SK-N-SH (cell line): ENCODE measurements around the gene LCE7A.

Experiments
- ELF1 ChIP-seq: IDR thresholded peaks from 2 replicates; pipeline ENCODE4 v1.4.0; 2012
- EZH2phosphoT487 ChIP-seq: fragments of 200-600 bp; sonication (generic); IDR thresholded peaks from 2 replicates; pipeline ENCODE4 v1.6.1; 2017; ENCODE audit warnings: low read depth, mixed run types, mild to moderate bottlenecking, antibody characterized with exemption, moderate library complexity, borderline replicate concordance
- FOXM1 ChIP-seq: IDR thresholded peaks from 2 replicates; pipeline ENCODE4 v1.4.0; 2012; ENCODE audit warnings: low read depth, mild to moderate bottlenecking
- NFIC ChIP-seq: IDR thresholded peaks from 2 replicates; pipeline ENCODE4 v1.4.0; 2012; ENCODE audit warnings: borderline replicate concordance
- POLR2AphosphoS5 ChIP-seq: IDR thresholded peaks from 2 replicates; pipeline ENCODE4 v1.6.1; 2012; ENCODE audit warnings: low read depth, low read length
- RAD21 ChIP-seq: IDR thresholded peaks from 2 replicates; pipeline ENCODE4 v1.6.1; 2012; ENCODE audit warnings: mild to moderate bottlenecking, low read length
- RXRA ChIP-seq: IDR thresholded peaks from 2 replicates; pipeline ENCODE4 v1.4.0; 2012; ENCODE audit warnings: low read depth, mild to moderate bottlenecking, borderline replicate concordance
- SIN3A ChIP-seq: IDR thresholded peaks from 2 replicates; pipeline ENCODE4 v1.6.1; 2012; ENCODE audit warnings: low read depth, mild to moderate bottlenecking, low read length, moderate library complexity, borderline replicate concordance
- TCF12 ChIP-seq: IDR thresholded peaks from 2 replicates; pipeline ENCODE4 v1.4.0; 2012
- TEAD4 ChIP-seq: IDR thresholded peaks from 2 replicates; pipeline ENCODE4 v1.4.0; 2012; ENCODE audit warnings: mild to moderate bottlenecking, borderline replicate concordance; ENCODE audit not compliant: insufficient read depth
- YY1 ChIP-seq: IDR thresholded peaks from 2 replicates; pipeline ENCODE4 v1.4.0; 2012; ENCODE audit warnings: low read depth, mild to moderate bottlenecking
- TF ChIP-seq, protein P1 (sequence below): fragments of 200-600 bp; sonication (generic); IDR thresholded peaks from 2 replicates; pipeline ENCODE4 v1.6.1; 2017; ENCODE audit warnings: antibody characterized with exemption, mild to moderate bottlenecking, moderate library complexity
- TF ChIP-seq, protein P2 (sequence below): IDR thresholded peaks from 2 replicates; pipeline ENCODE4 v1.4.0; 2012; ENCODE audit warnings: low read depth, borderline replicate concordance
- TF ChIP-seq, protein P3 (sequence below): IDR thresholded peaks from 2 replicates; pipeline ENCODE4 v1.4.0; 2012; ENCODE audit warnings: low read depth, borderline replicate concordance

DNA sequence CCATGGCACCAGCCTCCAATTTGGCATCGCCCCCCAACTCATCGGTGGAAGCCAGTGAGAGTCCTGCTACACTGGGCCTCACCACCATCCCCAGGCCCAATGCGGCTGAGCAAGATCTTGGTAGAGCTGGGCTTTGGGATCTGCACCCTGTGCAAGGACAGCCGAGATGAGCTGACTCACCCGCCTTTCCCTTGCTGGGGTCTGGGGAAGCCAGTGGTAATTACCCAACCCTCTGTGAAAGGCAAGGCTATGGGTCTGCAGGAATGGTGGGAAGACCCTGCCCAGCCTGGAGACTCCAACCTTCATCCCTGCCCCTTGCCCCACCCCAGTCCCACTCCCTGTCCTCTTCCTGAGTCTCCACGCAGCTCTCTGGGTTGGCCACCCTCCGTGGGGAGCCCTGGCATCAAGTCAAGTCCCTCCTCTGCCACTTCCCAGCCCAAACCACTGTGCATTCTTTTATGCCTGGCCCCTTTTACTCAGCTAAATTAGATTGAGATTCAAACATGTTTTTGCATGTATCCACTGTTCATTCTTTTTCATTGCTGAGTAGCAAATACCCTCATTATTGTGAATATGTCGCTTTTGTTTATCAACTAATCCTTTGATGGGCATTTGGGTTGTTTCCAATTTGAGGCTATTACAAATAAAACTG, 27.1 kb downstream of the LCE7A start:
- TF ChIP-seq, protein P1, sequence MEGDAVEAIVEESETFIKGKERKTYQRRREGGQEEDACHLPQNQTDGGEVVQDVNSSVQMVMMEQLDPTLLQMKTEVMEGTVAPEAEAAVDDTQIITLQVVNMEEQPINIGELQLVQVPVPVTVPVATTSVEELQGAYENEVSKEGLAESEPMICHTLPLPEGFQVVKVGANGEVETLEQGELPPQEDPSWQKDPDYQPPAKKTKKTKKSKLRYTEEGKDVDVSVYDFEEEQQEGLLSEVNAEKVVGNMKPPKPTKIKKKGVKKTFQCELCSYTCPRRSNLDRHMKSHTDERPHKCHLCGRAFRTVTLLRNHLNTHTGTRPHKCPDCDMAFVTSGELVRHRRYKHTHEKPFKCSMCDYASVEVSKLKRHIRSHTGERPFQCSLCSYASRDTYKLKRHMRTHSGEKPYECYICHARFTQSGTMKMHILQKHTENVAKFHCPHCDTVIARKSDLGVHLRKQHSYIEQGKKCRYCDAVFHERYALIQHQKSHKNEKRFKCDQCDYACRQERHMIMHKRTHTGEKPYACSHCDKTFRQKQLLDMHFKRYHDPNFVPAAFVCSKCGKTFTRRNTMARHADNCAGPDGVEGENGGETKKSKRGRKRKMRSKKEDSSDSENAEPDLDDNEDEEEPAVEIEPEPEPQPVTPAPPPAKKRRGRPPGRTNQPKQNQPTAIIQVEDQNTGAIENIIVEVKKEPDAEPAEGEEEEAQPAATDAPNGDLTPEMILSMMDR: no peak
- TF ChIP-seq POLR2AphosphoS5 (no peak), ELF1 (no peak), NFIC (peak; percentile 46; the same call in 1 of the 2 replicates), FOXM1 (no peak), RAD21 (no peak), EZH2phosphoT487 (no peak), YY1 (no peak), SIN3A (no peak), TEAD4 (no peak), TCF12 (no peak), RXRA (no peak)
- TF ChIP-seq, protein P2, sequence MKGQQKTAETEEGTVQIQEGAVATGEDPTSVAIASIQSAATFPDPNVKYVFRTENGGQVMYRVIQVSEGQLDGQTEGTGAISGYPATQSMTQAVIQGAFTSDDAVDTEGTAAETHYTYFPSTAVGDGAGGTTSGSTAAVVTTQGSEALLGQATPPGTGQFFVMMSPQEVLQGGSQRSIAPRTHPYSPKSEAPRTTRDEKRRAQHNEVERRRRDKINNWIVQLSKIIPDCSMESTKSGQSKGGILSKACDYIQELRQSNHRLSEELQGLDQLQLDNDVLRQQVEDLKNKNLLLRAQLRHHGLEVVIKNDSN: no peak
- TF ChIP-seq, protein P3, sequence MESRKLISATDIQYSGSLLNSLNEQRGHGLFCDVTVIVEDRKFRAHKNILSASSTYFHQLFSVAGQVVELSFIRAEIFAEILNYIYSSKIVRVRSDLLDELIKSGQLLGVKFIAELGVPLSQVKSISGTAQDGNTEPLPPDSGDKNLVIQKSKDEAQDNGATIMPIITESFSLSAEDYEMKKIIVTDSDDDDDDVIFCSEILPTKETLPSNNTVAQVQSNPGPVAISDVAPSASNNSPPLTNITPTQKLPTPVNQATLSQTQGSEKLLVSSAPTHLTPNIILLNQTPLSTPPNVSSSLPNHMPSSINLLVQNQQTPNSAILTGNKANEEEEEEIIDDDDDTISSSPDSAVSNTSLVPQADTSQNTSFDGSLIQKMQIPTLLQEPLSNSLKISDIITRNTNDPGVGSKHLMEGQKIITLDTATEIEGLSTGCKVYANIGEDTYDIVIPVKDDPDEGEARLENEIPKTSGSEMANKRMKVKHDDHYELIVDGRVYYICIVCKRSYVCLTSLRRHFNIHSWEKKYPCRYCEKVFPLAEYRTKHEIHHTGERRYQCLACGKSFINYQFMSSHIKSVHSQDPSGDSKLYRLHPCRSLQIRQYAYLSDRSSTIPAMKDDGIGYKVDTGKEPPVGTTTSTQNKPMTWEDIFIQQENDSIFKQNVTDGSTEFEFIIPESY: no peak
